ENCODE data around the gene ADAM17. TPM values are rescaled to one million over a fixed set of nuclear protein-coding genes. Genes with fewer than 3 reads are reported as not detected.
"Not testable (repeated sequence)": the region's sequence is repeated elsewhere in the genome, so short reads cannot be mapped to it uniquely, and the experiment has no call there.

Gene ADAM17
- total and polyA plus RNA-seq, 4 donors = 3.3 to 14.1 (median 7.9) TPM

GRCh38 chr2:9586465-9586864 lies 30.8 kb upstream of the ADAM17 start:
- no peaks in the 10 kb centered on the region for H3K27me3 ChIP-seq (ENCODE audit: control insufficient read depth in 4 of 4, insufficient read depth in 4 of 4, low read length in 3 of 4)
- TF ChIP-seq FOXA2 (IDR thresholded peaks at IDR 0.05) (no peak), RAD21 (IDR thresholded peaks at IDR 0.05) (no peak), JUND (IDR thresholded peaks at IDR 0.05) (no peak), YY1 (IDR thresholded peaks at IDR 0.05) (no peak), SP1 (IDR thresholded peaks at IDR 0.05) (no peak), HNF4G (IDR thresholded peaks at IDR 0.05) (no peak), EGR1 (IDR thresholded peaks at IDR 0.05; ENCODE audit: low read depth in 2 of 2) (no peak), RXRA (IDR thresholded peaks at IDR 0.05) (no peak), FOXA1 (IDR thresholded peaks at IDR 0.05) (no peak)
- TF ChIP-seq, protein P1, sequence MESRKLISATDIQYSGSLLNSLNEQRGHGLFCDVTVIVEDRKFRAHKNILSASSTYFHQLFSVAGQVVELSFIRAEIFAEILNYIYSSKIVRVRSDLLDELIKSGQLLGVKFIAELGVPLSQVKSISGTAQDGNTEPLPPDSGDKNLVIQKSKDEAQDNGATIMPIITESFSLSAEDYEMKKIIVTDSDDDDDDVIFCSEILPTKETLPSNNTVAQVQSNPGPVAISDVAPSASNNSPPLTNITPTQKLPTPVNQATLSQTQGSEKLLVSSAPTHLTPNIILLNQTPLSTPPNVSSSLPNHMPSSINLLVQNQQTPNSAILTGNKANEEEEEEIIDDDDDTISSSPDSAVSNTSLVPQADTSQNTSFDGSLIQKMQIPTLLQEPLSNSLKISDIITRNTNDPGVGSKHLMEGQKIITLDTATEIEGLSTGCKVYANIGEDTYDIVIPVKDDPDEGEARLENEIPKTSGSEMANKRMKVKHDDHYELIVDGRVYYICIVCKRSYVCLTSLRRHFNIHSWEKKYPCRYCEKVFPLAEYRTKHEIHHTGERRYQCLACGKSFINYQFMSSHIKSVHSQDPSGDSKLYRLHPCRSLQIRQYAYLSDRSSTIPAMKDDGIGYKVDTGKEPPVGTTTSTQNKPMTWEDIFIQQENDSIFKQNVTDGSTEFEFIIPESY (IDR thresholded peaks at IDR 0.05) = no peak
- DNase-seq (ENCODE audit: low spot score) = no peak
- no peaks in the 10 kb centered on the region for H3K4me1 ChIP-seq (ENCODE audit: control insufficient read depth in 4 of 4, insufficient read depth in 4 of 4, low read length in 3 of 4)
- no peak overlapping the region for H3K4me3 ChIP-seq (ENCODE audit: low read depth in 1 of 3, low read length in 3 of 3)
- no peaks in the 10 kb centered on the region for H3K9me3 ChIP-seq (ENCODE audit: control insufficient read depth in 4 of 4, low read length in 3 of 4)
- 95% methylated on average over 3 of the region's 3 CpGs for WGBS
- H3K36me3 ChIP-seq (ENCODE audit: control insufficient read depth in 4 of 4, insufficient read depth in 3 of 4, low read depth in 1 of 4, low read length in 3 of 4) = peaks cover 4 to 29% (median 24%) of the 10 kb centered on the region in 4 donors
- no peak overlapping the region for H3K27ac ChIP-seq (ENCODE audit: low read depth in 1 of 2, low read length in 2 of 2)
- H3K9ac ChIP-seq (ENCODE audit: low read depth in 1 of 2, low read length in 2 of 2) = no peak overlapping the region

- Histone ChIP-seq H3K27me3 (ENCODE audit: control insufficient read depth in 4 of 4, insufficient read depth in 4 of 4, low read length in 3 of 4) (no peaks in the 10 kb centered on the region), H3K36me3 (ENCODE audit: control insufficient read depth in 4 of 4, insufficient read depth in 3 of 4, low read depth in 1 of 4, low read length in 3 of 4) (peaks cover 4 to 26% (median 21%) of the 10 kb centered on the region in 4 donors), H3K9me3 (ENCODE audit: control insufficient read depth in 4 of 4, low read length in 3 of 4) (no peaks in the 10 kb centered on the region), H3K4me1 (ENCODE audit: control insufficient read depth in 4 of 4, insufficient read depth in 4 of 4, low read length in 3 of 4) (no peaks in the 10 kb centered on the region), H3K9ac (ENCODE audit: low read depth in 1 of 2, low read length in 2 of 2) (no peak overlapping the region), H3K4me3 (ENCODE audit: low read depth in 1 of 3, low read length in 3 of 3) (no peak overlapping the region), H3K27ac (ENCODE audit: low read depth in 1 of 2, low read length in 2 of 2) (no peak overlapping the region)
- WGBS = 98% methylated on average over 5 of the region's 5 CpGs
- TF ChIP-seq ATF3 (IDR thresholded peaks at IDR 0.05) (no peak), NR2F2 (IDR thresholded peaks at IDR 0.05) (no peak), HNF4G (IDR thresholded peaks at IDR 0.05) (no peak), CTCF (IDR thresholded peaks at IDR 0.05; ENCODE audit: low read depth, low read length, missing input control) (no peak), FOXA2 (IDR thresholded peaks at IDR 0.05) (no peak), EGR1 (IDR thresholded peaks at IDR 0.05; ENCODE audit: low read depth in 2 of 2) (no peak), GABPA (IDR thresholded peaks at IDR 0.05 in 1 of 2, conservative IDR thresholded peaks at IDR 0.05 in 1 of 2) (no peak), SP1 (IDR thresholded peaks at IDR 0.05) (no peak), TAF1 (conservative IDR thresholded peaks at IDR 0.05) (no peak), RXRA (IDR thresholded peaks at IDR 0.05) (no peak), JUND (IDR thresholded peaks at IDR 0.05) (no peak), RAD21 (IDR thresholded peaks at IDR 0.05) (no peak), FOXA1 (IDR thresholded peaks at IDR 0.05) (no peak), HNF4A (conservative IDR thresholded peaks at IDR 0.05) (no peak), YY1 (IDR thresholded peaks at IDR 0.05) (no peak)
- TF ChIP-seq, protein P1 (IDR thresholded peaks at IDR 0.05) = no peak
- TF ChIP-seq, protein P2, sequence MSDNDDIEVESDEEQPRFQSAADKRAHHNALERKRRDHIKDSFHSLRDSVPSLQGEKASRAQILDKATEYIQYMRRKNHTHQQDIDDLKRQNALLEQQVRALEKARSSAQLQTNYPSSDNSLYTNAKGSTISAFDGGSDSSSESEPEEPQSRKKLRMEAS (IDR thresholded peaks at IDR 0.05) = no peak
- TF ChIP-seq, protein P3, sequence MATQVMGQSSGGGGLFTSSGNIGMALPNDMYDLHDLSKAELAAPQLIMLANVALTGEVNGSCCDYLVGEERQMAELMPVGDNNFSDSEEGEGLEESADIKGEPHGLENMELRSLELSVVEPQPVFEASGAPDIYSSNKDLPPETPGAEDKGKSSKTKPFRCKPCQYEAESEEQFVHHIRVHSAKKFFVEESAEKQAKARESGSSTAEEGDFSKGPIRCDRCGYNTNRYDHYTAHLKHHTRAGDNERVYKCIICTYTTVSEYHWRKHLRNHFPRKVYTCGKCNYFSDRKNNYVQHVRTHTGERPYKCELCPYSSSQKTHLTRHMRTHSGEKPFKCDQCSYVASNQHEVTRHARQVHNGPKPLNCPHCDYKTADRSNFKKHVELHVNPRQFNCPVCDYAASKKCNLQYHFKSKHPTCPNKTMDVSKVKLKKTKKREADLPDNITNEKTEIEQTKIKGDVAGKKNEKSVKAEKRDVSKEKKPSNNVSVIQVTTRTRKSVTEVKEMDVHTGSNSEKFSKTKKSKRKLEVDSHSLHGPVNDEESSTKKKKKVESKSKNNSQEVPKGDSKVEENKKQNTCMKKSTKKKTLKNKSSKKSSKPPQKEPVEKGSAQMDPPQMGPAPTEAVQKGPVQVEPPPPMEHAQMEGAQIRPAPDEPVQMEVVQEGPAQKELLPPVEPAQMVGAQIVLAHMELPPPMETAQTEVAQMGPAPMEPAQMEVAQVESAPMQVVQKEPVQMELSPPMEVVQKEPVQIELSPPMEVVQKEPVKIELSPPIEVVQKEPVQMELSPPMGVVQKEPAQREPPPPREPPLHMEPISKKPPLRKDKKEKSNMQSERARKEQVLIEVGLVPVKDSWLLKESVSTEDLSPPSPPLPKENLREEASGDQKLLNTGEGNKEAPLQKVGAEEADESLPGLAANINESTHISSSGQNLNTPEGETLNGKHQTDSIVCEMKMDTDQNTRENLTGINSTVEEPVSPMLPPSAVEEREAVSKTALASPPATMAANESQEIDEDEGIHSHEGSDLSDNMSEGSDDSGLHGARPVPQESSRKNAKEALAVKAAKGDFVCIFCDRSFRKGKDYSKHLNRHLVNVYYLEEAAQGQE (IDR thresholded peaks at IDR 0.05) = no peak
- no peak for DNase-seq (ENCODE audit: low spot score)
These were observed 29.9 kb upstream of the ADAM17 start for GRCh38 chr2:9585486-9585885.

DNA sequence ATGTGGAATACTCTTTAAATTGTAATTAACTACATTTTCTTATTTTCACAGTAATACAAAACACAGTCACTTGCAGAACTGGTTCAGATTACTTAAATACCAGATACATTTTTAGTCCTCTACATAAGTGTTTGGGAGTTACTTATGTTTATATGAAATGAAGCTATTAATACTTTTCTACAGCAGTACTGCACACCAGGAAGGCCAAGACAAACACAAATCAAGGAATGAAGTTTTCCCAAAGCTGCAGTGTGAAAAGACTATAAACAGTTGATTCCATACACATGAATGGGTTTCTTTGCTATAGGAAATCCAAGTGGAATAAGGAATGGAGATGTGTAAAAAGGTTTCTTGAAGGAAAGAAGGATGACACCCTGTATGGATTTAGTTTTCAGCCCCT lies 29.3 kb upstream of the ADAM17 start:
- not testable (repeated sequence) for H3K27ac ChIP-seq (ENCODE audit: low read depth in 1 of 2, low read length in 2 of 2); H3K9ac ChIP-seq (ENCODE audit: low read depth in 1 of 2, low read length in 2 of 2); H3K4me3 ChIP-seq (ENCODE audit: low read depth in 1 of 3, low read length in 3 of 3); H3K27me3 ChIP-seq (ENCODE audit: control insufficient read depth in 4 of 4, insufficient read depth in 4 of 4, low read length in 3 of 4); H3K9me3 ChIP-seq (ENCODE audit: control insufficient read depth in 4 of 4, low read length in 3 of 4); H3K4me1 ChIP-seq (ENCODE audit: control insufficient read depth in 4 of 4, insufficient read depth in 4 of 4, low read length in 3 of 4); DNase-seq (ENCODE audit: low spot score)
- peaks cover 4 to 26% (median 21%) of the 10 kb centered on the region in 4 donors for H3K36me3 ChIP-seq (ENCODE audit: control insufficient read depth in 4 of 4, insufficient read depth in 3 of 4, low read depth in 1 of 4, low read length in 3 of 4)

Data from liver (tissue), 9 donors.